Measurements from ENCODE around the gene APRT.

The APRT gene

DNA sequence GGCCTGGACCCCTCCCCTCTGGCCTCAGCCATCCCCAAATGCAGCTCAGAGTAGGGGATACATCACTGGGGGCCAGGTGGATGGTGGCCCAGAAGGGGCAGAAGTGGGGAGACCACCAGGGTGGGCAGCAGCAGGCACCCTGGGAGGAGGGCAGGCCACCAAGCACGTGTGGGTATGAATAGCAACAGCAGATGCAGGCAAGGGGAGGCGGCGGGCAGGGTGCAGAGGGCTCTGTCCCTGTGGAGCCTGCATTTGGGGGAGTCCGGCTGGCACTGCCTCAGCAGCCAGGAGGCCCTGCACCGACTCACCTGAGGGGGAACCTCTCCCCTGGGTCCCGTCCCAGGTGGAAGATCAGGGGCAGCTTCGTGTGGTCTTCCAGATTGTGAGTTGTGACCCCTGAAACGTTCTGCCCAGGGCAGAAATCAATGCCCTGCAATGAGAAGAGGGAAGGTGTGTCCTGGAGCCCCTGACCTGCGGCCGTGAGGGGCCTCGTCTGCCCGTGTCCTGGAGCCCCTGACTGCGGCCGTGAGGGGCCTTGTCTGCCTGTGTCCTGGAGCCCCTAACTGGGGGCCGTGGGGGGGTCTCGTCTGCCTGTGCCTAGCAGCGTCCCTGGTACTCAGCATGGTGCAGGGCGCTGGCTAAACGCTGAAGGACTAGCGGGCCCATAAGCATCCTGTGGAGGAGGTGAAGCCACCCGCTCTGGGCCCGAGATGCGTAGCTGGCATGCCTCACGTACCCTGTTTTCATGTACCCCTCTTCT, 10.7 kb upstream of the APRT start:
- no peak for DNase-seq (ENCODE audit: low spot score)

DNA sequence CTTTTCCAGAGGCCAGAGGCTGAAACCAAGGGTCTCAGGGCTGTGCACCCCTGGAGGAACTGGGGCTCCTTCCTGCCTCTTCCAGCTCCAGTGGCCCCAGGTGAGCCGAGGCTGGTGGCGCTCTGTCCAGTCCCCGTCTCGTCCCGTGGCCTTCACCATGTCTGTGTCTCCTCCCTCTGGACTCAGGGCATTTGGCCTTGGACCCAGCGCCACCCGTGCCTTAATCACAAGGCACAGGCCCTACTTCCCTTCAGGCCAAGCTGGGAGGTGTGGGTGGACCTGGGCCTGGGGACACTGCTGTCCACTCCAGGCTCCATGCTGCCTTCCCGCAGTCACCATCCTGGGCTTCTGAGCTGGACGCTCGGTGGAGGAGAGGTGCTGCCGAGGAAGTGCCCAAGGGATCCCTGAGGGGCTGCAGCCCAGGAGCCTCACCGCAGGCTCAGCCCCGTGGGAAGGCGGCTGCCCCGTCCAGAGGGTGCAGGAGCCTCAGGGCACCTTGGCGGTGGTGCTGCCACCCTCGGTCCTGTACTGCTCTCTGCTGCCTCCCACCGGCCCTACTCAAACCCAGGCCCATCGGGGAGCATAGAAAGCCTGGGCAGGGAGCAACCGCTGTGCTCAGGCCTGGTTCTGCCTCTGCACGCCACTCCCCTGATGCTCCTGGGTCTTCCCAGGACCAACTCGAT, 9.6 kb upstream of the APRT start:
- DNase-seq (ENCODE audit: low spot score), result no peak

DNA sequence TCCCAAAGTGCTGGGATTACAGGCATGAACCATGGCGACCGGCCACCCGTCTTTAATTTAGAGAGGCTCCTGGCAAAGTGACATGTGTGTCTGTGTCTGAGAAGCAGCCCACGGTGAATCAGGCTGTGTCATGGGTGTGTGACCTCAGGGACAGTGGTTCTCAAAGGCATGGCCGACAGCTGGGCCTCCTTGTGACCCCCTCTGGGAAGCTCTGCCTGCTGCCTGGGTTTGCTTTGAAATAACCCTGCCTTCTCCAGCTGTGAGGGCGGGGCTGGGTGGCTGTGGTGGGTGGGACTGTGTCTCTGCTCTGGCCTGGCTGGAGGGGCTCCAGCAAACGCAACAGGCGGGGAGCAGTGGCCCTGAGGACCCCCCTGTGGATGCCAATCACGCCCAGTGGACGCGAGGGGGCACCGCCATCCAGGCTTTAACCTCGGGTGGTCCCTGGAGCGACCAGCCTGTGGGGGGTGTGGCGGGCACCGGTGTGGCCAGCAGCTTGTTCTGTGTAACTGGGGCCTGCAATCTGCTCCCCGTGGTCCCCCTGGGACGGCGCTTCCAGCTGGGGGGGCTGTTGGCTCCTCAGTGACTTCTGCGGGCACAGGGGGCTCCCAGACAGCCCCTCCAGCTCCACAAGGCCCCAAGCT, 8.8 kb upstream of the APRT start:
- no peak for DNase-seq (ENCODE audit: low spot score)

DNA sequence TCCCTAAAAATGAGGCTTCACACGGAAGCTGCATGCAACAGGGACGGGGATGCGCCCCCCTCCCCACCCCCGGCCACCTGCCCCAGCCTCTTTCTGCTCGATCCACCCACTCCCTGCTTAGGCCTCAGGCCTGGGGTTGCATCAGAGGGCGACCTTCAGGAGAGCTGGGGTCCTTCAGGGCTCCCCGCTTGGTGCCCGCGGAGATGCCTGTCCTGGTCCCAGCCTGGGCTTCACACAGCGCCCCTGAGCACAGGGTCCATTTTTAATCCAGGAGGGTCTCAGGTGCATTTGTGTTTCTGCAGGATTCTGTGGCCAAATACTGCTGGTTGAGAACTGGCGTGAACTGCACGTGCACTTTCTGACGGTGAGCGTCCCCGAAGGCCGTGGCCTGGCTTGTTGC, 7.4 kb upstream of the APRT start:
- no peak for DNase-seq (ENCODE audit: low spot score)

DNA sequence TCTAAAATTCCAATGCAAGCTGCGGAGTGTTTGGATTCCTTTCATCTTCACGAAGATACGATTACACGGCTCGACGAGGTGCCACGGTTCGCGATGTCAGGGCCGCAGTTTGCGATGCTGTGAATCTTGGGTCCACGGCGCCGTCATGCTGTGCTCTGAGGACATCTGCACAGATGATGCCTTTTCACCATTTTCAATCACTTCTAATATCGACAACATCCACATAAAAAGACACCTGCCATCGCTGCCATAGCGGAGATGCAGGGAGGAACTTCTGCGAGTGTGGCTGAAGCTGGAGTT, 6.8 kb upstream of the APRT start:
- DNase-seq (ENCODE audit: low spot score), result no peak

DNA sequence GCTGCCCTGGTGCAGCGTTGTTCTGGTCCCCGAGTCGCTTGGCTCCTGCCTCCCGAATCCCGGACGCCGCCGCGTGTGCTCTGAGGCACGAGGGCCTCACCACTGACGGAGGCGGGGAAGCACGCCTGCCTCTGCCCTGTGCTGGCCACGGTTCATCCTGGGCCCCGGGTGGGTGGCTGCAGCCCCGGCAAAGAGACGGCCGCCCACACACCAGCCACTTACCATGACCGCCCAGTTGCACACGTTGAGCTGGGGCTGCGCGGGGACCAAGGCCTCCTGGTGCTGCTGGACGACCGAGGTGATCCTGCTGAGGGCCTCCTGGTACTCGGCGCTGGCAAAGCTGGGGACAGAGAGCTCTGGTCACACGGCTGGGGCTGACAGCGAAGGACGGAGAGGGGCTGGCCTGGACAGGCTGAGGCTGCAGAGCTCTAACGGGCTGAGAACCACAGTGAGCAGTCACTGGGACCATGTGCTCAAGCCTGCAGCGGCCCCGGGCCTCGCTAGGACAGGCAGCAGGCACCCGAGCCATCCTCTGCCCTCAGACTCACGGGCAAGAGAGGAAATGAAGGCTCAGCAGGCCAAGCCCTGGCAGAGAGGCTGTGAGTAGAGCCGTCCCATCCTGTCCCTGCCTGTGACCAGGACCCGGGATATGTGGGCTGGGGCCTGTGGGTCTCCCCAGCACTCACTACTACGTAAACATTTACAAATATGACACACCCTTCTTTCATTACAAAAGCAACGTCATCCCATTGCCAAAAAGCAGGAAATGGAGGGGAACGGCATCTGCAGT, 6.3 kb upstream of the APRT start:
- no peak for DNase-seq (ENCODE audit: low spot score)

DNA sequence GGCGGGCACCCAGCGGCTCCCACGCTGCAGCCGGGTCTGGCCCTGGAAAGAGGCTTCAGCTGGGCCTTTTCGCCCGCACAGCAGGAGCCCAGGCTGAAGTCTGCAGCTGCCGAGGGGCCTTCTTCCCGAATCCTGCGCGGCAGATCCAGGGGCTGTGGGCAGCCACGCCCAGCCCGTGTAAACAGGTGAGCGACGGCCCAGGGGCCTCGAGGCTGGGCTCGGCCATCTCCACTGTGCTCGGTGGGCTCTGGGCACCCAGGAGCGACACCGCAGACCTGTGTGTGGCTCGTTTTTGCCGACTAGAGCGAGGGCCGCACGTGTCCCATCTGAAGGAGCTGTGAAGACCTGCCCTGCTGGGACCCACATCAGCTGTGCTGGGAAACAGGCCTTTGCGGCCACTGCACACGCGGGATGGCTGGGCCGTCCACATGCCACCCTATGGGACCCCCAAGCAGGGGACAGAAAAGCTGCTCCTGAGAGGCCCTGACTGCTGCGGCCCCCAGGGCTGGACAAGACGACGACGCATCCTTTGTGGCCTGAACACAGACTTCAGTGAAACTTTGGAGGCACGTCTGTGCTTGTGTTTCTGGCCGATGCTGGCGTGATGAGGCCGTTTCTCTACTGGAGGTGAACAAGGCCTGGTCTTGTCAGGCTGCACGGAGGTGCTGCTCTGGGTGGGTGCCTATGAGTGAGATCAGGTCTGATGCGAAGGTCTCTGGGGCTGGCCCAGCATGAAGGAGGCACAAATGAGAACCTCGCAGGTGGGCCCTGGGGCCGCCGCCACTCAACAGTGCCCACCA, 5.2 kb upstream of the APRT start:
- DNase-seq (ENCODE audit: low spot score), result no peak

DNA sequence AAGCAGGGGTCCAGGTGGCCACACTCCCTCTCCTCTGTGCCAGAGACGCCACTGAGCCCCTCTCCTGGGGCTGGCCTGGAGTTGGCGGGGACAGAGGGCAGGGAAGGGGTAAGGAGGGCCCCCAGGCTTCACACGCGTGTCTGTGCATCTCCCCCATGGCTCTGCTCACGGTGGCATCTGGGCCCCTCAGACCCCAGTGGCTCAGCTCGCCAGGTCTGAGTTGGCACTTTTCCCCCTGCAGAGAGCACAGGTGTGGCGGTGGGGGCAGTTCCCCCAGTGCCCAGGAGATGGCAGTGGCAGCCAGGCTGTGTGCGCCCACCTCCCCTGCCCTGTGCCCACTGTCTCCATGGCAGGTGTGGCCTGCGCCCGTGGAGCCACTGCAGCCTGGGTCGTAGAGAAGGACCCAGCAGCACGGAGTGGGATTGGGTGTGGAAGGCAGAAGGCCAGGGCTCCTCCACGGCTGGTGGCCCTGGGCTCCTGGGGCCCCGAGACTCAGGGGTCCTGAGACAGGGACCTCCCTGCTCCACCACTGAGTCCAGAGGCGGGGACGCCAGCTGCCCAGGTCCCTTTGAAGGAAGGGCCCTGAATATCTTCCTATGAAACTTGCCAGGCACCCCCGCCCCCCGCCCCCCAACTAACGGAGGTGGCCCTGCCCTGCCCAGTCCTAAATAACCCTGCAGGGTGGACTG, 4.3 kb upstream of the APRT start:
- peak; percentile 35 for DNase-seq (ENCODE audit: low spot score)

DNA sequence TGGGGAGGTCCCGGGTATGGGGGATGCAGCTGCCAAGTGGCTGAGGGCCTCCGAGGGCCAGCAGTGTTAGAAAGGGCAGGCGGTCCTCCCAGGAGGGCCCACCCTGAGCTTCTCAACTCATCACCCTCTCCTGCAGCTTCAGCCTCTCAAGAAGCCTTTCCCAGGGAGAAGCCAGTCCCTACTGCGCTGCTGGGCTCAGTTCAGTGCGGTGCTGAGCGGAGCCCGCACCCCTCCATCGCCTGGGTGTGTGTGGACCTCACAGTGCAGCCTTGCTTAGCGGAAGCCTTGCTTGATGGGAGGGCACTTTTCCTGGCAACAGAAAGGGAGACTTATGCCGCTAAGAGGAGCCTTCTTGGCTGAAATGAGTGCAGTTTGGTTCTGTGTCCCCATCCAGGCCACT, 3.5 kb upstream of the APRT start:
- DNase-seq (ENCODE audit: low spot score), result no peak

DNA sequence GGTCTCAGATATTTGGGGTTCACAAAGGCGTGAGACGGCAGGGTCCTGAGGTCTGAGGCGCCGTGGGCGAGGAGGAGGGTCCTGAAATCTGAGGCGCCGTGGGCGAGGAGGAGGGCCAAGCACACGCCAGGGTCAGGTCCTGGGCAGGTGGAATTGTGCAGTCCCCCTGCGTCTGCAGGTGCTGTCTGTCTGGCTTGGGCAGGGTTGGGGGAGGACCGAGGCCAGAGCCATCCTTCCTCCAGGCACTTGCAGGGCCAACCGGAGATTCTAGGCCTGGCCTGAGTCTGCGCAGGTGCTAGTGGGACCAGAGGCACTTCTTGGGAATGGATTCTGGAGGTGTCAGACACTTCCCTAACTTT, 2.4 kb upstream of the APRT start:
- no peak for DNase-seq (ENCODE audit: low spot score)

DNA sequence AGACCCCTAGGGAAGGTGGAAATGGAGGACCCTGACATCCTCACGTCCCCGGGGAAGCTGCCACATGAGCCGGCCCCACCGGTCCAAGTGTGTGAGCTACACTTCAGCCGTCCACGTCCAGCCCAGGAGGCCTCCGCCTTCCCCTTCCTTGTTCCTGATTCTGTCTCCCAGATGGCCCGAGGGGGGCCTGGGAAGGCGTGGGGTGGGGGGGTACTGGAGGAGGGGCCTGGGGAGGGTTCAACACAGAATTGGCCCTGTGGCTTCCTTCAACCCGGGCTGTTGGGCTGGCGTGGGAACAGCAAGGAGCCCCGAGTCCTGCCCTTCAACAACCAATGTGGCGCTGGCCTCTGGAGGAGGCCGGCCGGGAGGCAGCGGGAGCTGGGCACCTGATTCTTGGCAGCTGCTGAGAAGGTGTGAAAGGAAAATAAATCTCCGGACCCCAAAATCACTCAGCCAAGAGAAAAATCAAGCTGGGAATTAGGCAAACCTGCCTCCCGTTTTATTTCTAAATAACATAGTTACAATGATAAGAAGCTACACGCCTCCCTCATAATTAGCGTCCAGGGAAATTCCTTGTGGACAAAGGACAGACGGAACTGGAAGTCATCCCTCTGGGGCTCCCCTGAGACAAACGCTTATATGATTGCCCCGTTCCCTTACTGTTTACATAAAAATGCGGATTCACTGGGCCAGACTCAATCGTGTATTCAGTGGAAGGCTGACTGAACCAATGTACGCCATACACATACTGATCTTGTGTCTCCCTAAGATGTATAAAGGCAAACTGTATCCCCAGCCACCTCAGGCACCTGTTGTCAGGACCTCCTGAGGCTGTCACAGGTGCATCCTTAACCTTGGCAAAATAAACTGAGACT, 1.8 kb upstream of the APRT start:
- DNase-seq (ENCODE audit: low spot score), result no peak

DNA sequence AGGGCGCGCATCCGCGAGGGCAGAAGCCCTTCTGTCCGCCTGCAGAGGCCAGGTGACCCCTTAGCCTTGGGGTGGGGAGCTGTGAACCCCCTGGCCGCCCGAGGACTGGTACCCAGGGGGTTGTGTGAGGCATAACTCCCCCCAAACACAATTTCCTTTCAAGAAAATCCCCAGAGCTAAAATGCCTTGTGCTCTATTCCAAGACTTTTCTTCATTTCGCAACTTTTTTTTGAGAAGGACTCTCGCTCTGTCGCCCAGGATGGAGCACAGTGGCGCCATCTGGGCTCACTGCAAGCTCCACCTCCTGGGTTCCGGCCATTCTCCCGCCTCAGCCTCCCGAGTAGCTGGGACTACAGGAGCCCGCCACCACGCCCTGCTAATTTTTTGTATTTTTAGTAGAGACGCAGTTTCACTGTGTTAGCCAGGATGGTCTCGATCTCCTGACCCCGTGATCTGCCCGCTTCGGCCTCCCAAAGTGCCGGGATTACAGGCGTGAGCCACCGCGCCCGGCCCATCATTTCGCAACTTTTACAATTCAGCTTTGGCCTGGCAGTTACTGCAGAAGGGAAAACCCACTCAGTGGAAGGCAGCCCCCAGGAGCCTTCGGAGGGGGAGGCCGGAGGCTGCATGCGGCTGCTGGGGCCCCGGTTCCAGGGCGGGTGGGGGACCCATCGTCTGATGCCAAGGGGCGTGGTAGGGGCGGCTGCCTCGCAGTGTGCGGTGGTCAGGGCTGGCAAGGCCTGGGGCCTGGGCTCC, 963 bp upstream of the APRT start:
- no peak for DNase-seq (ENCODE audit: low spot score)

DNA sequence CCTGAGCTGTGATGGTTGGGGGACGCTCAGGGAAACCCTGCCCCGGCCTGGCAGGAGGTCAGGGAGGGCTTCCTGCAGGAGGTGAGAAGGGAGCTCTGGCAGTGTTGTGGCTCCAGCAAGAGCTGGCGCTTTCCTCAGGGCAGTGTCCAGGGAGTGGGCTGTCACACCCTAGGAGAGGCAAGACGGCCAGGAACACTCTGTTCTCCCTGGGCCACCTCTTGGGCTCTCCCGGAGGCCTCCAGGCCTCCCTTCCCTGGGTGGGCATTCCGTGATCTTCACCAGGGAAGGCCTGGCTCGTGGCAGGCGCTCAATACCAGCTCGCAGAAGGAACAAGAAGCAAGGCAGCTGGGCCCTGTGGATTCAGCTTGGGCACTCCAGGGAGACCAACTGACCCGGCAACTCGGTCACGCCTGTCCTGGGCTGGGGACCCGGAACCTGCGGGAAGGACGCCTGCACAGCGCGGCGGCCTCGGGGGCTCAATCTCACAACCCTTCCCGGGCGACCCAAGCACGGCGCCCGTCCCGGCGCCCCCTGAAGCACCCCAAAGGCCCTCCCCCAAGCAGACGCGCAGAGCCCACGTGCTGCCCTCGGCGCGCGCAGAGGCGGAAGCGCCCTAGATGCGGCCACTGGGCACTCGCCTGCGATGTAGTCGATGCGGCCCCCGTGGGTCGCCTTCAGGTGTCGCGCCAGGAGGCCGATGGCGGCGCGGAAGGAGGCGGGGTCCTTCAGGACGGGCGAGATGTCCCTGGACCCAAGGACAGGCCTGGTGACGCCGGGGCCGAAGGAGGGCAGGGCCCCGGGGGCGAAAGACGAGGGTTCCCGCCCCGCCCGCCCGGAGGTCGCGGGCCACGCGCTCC, 588 bp downstream of the APRT start:
- DNase-seq (ENCODE audit: low spot score), result peak; percentile 89

DNA sequence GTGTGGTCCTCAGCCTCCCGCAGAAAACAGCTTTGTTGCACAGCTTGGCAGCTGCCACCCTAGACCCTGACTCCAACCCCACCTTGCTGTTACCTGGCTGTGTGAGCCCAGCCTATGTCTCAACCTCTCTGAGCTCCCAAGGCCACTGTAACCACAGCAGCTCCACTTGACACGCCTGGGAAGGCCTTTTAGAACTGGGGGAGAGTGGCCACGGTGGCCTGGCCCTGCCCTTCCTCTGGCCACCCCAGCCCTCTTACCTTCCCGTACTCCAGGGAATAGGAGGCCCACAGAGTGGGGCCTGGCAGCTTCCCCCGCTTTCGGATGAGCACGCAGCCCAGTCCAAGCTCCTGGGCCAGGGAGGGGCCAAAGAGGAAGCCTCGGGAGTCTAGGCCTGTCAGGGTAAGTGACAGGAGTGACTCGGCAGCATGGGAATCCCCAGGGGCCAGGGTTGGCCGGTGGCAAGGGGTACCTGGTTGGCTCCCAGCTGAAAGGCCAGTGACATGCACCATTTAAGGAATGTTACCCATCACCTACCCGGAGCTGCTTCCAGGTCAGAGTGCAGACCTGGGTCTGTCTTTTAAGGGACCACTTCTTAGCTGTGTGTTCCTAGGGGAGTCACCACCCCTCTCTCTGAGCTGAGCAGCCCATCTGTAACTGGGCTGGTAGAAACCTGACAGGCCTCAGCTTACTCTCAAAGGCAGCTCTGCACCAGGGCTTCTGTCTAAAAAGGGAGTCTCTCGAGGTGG, 1.4 kb downstream of the APRT start:
- DNase-seq (ENCODE audit: low spot score), result no peak

DNA sequence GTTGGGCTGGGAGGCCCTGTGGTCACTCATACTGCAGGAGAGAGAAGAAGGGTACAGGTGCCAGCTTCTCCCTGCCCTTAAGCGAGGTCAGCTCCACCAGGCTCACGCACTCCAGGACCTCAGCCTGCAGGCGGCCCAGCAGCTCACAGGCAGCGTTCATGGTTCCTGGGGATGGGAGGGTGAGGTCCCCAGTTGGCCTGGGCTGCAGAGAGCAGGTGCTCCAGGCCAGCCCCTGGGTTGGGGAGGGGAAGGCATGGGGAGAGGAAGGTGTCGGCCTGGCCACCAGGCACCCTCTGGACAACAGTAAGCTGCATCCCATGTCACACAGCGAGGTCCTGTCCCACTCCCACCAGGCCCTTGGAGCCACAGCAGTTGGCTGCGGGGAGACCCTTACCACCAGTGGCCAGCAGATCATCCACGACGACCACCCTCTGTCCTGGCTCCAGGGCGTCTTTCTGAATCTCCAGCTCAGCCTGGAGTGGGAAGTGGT, 2.0 kb downstream of the APRT start:
- DNase-seq (ENCODE audit: low spot score), result no peak

DNA sequence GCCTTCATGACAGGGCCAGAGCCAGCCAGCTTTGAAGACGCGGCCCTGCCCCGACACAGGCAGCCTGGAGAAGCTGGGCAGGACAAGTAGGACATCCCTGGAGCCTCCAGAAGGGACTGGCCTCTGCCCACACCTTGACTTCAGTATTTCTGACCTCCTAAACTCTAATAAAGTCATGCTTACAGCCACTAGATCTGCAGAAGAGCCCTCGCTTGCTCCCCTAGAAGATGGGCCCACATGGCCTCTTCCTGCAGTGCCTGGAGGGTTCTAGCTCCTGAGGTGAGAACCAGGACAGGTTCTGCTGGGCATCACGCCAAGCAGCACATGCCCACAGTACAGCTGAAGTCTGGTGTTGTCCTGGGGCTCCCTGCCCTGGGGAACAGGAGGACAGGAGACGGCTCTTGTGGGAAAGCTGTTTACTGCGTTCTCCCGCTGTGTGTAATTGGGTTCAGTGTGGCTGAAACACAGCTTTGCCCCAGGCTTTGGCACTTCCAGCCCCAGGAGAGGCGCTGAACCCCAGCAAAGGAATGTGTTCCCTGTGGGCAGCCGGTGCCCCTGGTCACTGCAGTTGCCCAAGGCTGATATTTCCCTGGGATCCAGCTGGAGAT, 2.6 kb downstream of the APRT start:
- no peak for DNase-seq (ENCODE audit: low spot score)
